ENCODE results near the gene FMNL3. TPM values are rescaled to one million over a fixed set of nuclear protein-coding genes. Genes with fewer than 3 reads are reported as not detected.

The FMNL3 gene
- total RNA-seq, 4 donors from 2014 or later = 48.3 to 64.2 (median 58.9) TPM

DNA sequence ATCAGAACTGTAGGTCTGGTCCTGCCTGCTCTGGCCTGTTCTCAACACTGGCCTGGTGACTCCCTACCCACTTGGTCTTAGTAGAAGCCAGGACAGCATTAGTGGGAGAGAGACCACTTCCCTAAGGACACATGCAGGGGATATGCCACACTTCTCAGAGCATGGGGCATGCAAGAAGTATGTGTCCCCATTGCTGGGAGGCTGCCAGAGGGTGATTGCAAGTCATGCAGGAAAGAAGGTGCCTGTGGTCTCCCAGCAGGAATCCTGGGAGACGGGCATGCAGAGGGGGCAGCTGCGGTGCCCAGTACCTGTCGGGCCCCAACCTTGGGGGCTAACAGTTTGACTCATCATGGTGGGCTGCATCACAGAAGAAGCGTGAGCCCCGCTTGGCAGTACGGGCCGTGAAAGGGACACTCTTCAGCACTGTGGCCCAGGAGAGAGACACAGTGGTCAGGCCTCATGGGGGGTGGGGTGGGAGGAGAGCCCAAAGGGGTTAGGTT lies 60.8 kb downstream of the FMNL3 start:
- WGBS, 2 donors = 96 to 100% methylated on average over 1 to 7 of the region's 7 CpGs
- no peak overlapping the region for H3K4me3 ChIP-seq
- TF ChIP-seq EP300 (IDR thresholded peaks at IDR 0.05) (no peak), POLR2A (IDR thresholded peaks at IDR 0.05) (no peak), CTCF (IDR thresholded peaks at IDR 0.05) (no peak)
- peaks cover 0 to 46% (median 15%) of the 10 kb centered on the region in 4 donors for H3K4me1 ChIP-seq
- H3K36me3 ChIP-seq = peaks cover 0 to 95% (median 5%) of the 10 kb centered on the region in 3 donors
- no peaks in the 10 kb centered on the region for H3K9me3 ChIP-seq
- DNase-seq (ENCODE audit: low spot score in 2 of 2) = no peak
- peak overlapping the region in 3 of 4 donors; percentile 27 to 81 (median 76) for H3K27ac ChIP-seq
- no peaks in the 10 kb centered on the region for H3K27me3 ChIP-seq

DNA sequence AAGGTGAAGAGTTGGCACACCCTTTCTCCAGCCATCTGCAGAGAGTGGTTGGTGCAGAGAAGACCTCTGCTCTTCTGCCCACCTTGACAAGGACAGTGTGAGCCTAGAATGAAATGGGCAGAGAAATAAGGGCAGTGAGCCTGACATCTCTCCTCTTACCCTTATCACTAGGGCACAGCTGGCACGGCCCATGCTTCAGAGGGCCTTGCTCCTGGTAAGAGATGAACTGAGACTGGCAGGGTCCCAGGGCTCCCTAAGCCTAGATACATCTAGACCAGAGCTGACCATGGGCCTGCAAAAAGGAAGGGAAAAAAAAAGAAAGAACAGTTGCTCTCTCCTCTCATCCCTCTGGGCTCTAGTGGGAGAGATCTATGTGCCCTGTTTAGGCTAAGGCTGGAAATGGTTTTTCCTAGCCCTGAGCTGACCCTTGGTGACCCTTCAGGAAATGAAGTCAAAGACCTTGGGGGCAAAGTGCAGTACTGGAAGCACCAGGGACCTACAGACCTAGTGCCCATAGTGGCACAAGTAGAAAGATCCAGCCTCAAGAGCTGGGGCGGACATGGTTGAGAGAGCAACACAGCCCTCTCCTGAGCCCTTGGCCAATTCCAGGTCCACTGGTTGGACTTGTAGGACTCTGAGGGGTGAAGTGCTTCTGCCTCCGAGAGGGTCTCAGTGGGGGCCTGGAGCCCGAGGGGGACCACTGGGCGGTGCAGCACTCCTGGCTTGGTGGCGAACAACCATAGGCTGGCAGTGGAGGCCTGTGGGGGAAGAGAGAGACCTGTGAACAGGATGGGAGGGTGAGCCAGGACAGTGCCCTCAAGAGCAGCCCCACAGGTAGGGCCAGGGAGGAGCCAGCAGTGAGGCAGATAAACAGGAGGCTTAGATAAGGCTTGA lies 61.8 kb downstream of the FMNL3 start:
- Histone ChIP-seq H3K4me3 (no peak overlapping the region), H3K4me1 (peaks cover 0 to 46% (median 15%) of the 10 kb centered on the region in 4 donors), H3K9me3 (no peaks in the 10 kb centered on the region), H3K27ac (peak overlapping the region; percentile 27 to 81 (median 64)), H3K36me3 (peaks cover 0 to 91% (median under 1%) of the 10 kb centered on the region in 3 donors), H3K27me3 (no peaks in the 10 kb centered on the region)
- DNase-seq (ENCODE audit: low spot score in 2 of 2) = no peak
- TF ChIP-seq CTCF (IDR thresholded peaks at IDR 0.05) (no peak), POLR2A (IDR thresholded peaks at IDR 0.05) (no peak), EP300 (IDR thresholded peaks at IDR 0.05) (no peak)
- WGBS, 2 donors = 80 to 84% methylated on average over 4 to 6 of the region's 6 CpGs

- 0 to 3% methylated on average over 2 of the region's 2 CpGs for WGBS, 2 donors
- Histone ChIP-seq H3K9me3 (no peaks in the 10 kb centered on the region), H3K4me1 (peaks cover 0 to 45% (median 15%) of the 10 kb centered on the region in 4 donors), H3K4me3 (no peak overlapping the region), H3K27me3 (no peaks in the 10 kb centered on the region), H3K36me3 (peaks cover 0 to 84% (median 0%) of the 10 kb centered on the region in 3 donors), H3K27ac (peak overlapping the region; percentile 26 to 81 (median 64))
- peak; percentile 76 to 88 for DNase-seq (ENCODE audit: low spot score in 2 of 2)
- TF ChIP-seq EP300 (IDR thresholded peaks at IDR 0.05) (peak in 1 of 2 donors; percentile 68), POLR2A (IDR thresholded peaks at IDR 0.05) (no peak), CTCF (IDR thresholded peaks at IDR 0.05) (peak; percentile 89 to 98 (median 94))
These were observed 62.6 kb downstream of the FMNL3 start for GRCh38 chr12:49644620-49644994.

DNA sequence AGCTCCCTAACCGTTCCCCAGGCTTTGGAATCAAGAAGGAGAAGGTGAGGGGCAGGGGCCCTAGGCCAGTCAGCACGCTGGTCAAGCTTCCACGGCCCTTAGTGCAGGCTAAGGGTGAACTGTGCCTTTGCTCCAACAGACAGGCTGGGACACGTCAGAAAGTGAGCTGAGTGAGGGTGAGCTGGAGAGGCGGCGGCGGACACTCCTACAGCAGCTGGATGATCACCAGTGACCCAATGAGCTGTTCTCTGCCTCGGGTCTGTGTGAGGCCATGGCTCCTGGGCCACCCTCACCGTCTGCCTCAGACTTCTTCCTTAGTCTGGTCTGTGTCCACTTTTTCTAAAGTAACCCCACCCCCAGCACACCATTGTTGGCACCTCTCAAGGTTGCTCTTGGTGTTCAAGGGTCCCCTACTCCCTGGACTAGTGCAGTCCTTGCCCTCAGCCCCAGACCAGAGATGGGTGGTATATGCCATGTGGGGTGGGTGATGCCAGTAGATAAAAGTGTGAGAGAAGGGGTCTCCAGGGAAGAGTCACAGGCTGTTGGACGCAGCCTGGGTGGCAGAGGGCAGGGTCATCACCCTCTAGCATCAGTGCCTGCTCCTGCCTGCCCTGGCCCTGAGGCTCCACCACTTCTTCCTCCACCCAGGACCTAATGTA lies 63.1 kb downstream of the FMNL3 start:
- H3K4me1 ChIP-seq = peaks cover 0 to 40% (median 15%) of the 10 kb centered on the region in 4 donors
- no peaks in the 10 kb centered on the region for H3K9me3 ChIP-seq
- no peak overlapping the region for H3K4me3 ChIP-seq
- H3K27ac ChIP-seq = peak overlapping the region; percentile 26 to 81 (median 53)
- no peak for TF ChIP-seq CTCF (IDR thresholded peaks at IDR 0.05)
- no peak for TF ChIP-seq EP300 (IDR thresholded peaks at IDR 0.05)
- TF ChIP-seq POLR2A (IDR thresholded peaks at IDR 0.05) = no peak
- no peak for DNase-seq (ENCODE audit: low spot score in 2 of 2)
- WGBS, 2 donors = 71 to 75% methylated on average over 10 of the region's 10 CpGs
- no peaks in the 10 kb centered on the region for H3K27me3 ChIP-seq
- H3K36me3 ChIP-seq = peaks cover 0 to 78% (median 0%) of the 10 kb centered on the region in 3 donors
